Epidermal melanocyte (primary cell): ENCODE data around the gene DVL3.
"Not testable (repeated sequence)": the region's sequence is repeated elsewhere in the genome, so short reads cannot be mapped to it uniquely, and the experiment has no call there.

Experiments used
- DNase-seq: peaks from one replicate; pipeline ENCODE4 v3.0.0; 2011; ENCODE audit warnings: low spot score; ENCODE audit not compliant: insufficient read length

DVL3 gene

GRCh38 chr3:184154885-184155643, at the start of gene DVL3:
Gene DVL3, plus strand, starts transcription at chr3:184155377. Its CDS starts 259 bp downstream, at chr3:184155636.
- peak; percentile 75 for DNase-seq

GRCh38 chr3:184110316-184110725, 44.9 kb upstream of the DVL3 start:
- no peak for DNase-seq

DNA sequence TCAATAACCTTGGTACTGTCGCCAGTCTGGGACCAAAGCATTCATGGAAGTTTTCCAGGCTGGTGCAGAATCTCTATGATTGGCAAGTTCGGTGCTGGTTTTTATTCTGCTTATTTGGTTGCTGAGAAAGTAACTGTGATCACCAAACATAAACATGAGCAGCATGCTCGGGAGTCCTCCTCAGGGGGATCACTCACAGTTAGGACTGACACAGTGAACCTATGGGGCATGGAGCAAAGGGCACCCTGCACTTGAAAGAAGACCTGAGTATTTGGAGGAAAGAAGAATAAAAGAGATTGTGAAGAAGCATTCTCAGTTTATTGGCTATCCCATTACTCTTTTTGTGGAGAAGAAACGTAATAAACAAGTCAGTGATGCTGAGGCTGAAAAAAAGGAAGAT, 39.2 kb upstream of the DVL3 start:
- DNase-seq, result no peak

- no peak for DNase-seq
These were observed 37.5 kb upstream of the DVL3 start for GRCh38 chr3:184117636-184118035.

GRCh38 chr3:184121031-184121430, 34.1 kb upstream of the DVL3 start:
- not testable (repeated sequence) for DNase-seq

GRCh38 chr3:184126006-184126405, 29.2 kb upstream of the DVL3 start:
- no peak for DNase-seq

GRCh38 chr3:184129012-184129411, 26.2 kb upstream of the DVL3 start:
- DNase-seq, result no peak

- DNase-seq, result no peak
These were observed 22.2 kb upstream of the DVL3 start for GRCh38 chr3:184132945-184133344.

GRCh38 chr3:184133840-184134745, 21.1 kb upstream of the DVL3 start:
- peak; percentile 36 for DNase-seq

GRCh38 chr3:184134746-184135148, 20.4 kb upstream of the DVL3 start:
- DNase-seq, result no peak

GRCh38 chr3:184135149-184135910, 19.8 kb upstream of the DVL3 start, which contains the start of gene EIF2B5:
Gene EIF2B5, plus strand, starts transcription at chr3:184135358. Its CDS starts 28 bp downstream, at chr3:184135386.
- peak; percentile 90 for DNase-seq

- no peak for DNase-seq
These were observed 19.3 kb upstream of the DVL3 start for GRCh38 chr3:184135911-184136260.

DNA sequence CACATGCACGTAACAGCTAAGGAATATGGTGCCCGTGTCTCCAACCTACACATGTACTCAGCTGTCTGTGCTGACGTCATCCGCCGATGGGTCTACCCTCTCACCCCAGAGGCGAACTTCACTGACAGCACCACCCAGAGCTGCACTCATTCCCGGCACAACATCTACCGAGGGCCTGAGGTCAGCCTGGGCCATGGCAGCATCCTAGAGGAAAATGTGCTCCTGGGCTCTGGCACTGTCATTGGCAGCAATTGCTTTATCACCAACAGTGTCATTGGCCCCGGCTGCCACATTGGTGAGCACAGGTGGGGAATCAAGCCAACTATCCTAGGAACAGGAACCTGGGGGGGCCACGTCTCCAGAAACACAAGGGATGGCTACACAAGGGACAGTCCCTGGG, 14.7 kb upstream of the DVL3 start:
- DNase-seq, result no peak

- no peak for DNase-seq
These were observed 13.0 kb upstream of the DVL3 start for GRCh38 chr3:184142199-184142598.

DNA sequence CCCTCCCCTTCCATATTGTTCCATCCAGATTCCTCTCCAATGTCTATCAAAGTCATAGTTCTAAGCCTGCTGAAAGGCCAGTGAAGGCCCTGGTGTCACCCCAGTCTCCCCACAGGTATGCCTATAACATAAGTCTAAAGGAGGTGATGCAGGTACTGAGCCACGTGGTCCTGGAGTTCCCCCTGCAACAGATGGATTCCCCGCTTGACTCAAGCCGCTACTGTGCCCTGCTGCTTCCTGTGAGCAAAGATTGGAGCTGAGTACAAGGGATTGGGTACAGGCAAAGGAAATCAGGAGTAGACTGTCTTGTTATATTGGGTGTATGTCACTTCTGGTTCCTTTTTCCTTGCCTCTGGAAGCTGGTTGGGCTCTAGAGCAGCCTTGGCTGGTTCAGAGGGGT, 11.8 kb upstream of the DVL3 start:
- DNase-seq, result no peak

- no peak for DNase-seq
These were observed 10.7 kb upstream of the DVL3 start for GRCh38 chr3:184144505-184144904.

- DNase-seq, result peak; percentile 40
These were observed 10.1 kb upstream of the DVL3 start for GRCh38 chr3:184145111-184145524.

DNA sequence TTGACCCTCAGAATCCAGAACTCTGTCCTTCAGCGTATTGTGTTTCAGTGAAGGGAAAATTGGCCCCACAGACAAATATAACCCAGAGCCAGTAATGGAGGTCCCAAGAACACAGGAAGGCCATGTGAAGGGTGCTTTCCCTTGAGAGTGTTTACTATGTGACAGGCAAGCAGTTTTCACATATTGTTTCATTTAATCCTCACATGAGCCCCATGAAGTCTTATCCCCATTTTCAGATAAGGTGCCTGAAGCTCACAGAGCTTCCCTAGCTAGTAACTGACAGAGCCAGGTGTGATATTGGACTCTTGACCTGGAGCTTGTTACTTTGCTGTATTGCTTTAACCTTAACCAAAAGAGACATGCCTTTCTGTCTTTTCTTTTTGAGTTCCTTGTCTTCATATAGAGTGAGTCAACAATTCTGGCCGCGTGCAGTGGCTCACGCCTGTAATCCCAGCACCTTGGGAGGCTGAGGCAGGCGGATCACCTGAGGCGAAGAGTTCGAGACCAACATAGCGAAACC, 9.4 kb upstream of the DVL3 start:
- no peak for DNase-seq

- DNase-seq, result no peak
These were observed 7.1 kb upstream of the DVL3 start for GRCh38 chr3:184148076-184148475.

GRCh38 chr3:184149123-184149522, 6.1 kb upstream of the DVL3 start:
- DNase-seq, result no peak

- not testable (repeated sequence) for DNase-seq
These were observed 5.4 kb upstream of the DVL3 start for GRCh38 chr3:184149770-184150169.
